Uterus (tissue), 4 donors: ENCODE results near the gene NETO2. TPM values are rescaled to one million over a fixed set of nuclear protein-coding genes. Genes with fewer than 3 reads are reported as not detected.
"Not testable (repeated sequence)": the region's sequence is repeated elsewhere in the genome, so short reads cannot be mapped to it uniquely, and the experiment has no call there.

Source experiments
- DNase-seq, 2 donors: peaks; one replicate each; pipeline ENCODE4 v3.0.0-alpha.2; 2019 to 2020
- H3K27ac ChIP-seq, 2 donors: fragments of 200-600 bp; sonication (generic); 1 replicate in 1 of 2; 2 replicates in 1 of 2; pipeline ENCODE4 v1.5.1; 2016 to 2018
- H3K27me3 ChIP-seq, 2 donors: fragments of 200-600 bp; sonication (generic); one replicate each; pipeline ENCODE4 v1.5.1; 2018 to 2019; ENCODE audit warnings: control low read depth in 1 of 2
- H3K36me3 ChIP-seq, 2 donors: fragments of 200-600 bp; sonication (generic); one replicate each; pipeline ENCODE4 v1.5.1; 2019; ENCODE audit warnings: control low read depth in 1 of 2
- H3K4me1 ChIP-seq, 2 donors: fragments of 200-600 bp; sonication (generic); one replicate each; pipeline ENCODE4 v1.5.1; 2018 to 2019; ENCODE audit warnings: control low read depth in 1 of 2
- H3K4me3 ChIP-seq, 2 donors: fragments of 200-600 bp; sonication (generic); 1 replicate in 1 of 2; 2 replicates in 1 of 2; pipeline ENCODE4 v1.5.1; 2018 to 2019; ENCODE audit warnings: mild to moderate bottlenecking in 1 of 2
- H3K9me3 ChIP-seq, 2 donors: fragments of 200-600 bp; sonication (generic); one replicate each; pipeline ENCODE4 v1.5.1; 2019; ENCODE audit warnings: control low read depth in 1 of 2
- POLR2A ChIP-seq, 2 donors: fragments of 450-650 bp; IDR thresholded peaks; one replicate each; pipeline ENCODE4 v1.6.1; 2016; ENCODE audit warnings: antibody characterized with exemption in 2 of 2, mild to moderate bottlenecking in 1 of 2, moderate library complexity in 1 of 2
- intact Hi-C: fragments of 100-400 bp; cut with DNase I; formaldehyde crosslinking; loops from one replicate; pipeline ENCODE4 v1.15.1; 2023; ENCODE audit warnings: low total_unique reads
- total RNA-seq, 4 donors: library from RNA; depleted of rRNA in 3 of 4; stranded (reverse); fragments of >200 nt in 3 of 4; gene quantifications; one replicate each; pipeline versions ENCODE4 v1.1.0 to v1.2.4, GENCODE V29; 2014 to 2023
- TF ChIP-seq, protein P1 (sequence below), 4 experiments: fragments of 200-600 bp in 2 of 4; fragments of 450-650 bp in 2 of 4; sonication (generic) in 2 of 4; IDR thresholded peaks; one replicate each; pipeline ENCODE4 v1.5.1; 2016 to 2019; ENCODE audit warnings: antibody characterized with exemption in 4 of 4, mild to moderate bottlenecking in 2 of 4, moderate library complexity in 1 of 4
- donor health status: DM: yes; HTN: yes; CAD: no.

The NETO2 gene, protein sequence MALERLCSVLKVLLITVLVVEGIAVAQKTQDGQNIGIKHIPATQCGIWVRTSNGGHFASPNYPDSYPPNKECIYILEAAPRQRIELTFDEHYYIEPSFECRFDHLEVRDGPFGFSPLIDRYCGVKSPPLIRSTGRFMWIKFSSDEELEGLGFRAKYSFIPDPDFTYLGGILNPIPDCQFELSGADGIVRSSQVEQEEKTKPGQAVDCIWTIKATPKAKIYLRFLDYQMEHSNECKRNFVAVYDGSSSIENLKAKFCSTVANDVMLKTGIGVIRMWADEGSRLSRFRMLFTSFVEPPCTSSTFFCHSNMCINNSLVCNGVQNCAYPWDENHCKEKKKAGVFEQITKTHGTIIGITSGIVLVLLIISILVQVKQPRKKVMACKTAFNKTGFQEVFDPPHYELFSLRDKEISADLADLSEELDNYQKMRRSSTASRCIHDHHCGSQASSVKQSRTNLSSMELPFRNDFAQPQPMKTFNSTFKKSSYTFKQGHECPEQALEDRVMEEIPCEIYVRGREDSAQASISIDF
- total RNA-seq = 10 to 100 TPM in 1 of 4 donors, 1 to 10 TPM in 2, under 1 TPM in 1; 0.55 to 14.3 (median 5.0) TPM

DNA sequence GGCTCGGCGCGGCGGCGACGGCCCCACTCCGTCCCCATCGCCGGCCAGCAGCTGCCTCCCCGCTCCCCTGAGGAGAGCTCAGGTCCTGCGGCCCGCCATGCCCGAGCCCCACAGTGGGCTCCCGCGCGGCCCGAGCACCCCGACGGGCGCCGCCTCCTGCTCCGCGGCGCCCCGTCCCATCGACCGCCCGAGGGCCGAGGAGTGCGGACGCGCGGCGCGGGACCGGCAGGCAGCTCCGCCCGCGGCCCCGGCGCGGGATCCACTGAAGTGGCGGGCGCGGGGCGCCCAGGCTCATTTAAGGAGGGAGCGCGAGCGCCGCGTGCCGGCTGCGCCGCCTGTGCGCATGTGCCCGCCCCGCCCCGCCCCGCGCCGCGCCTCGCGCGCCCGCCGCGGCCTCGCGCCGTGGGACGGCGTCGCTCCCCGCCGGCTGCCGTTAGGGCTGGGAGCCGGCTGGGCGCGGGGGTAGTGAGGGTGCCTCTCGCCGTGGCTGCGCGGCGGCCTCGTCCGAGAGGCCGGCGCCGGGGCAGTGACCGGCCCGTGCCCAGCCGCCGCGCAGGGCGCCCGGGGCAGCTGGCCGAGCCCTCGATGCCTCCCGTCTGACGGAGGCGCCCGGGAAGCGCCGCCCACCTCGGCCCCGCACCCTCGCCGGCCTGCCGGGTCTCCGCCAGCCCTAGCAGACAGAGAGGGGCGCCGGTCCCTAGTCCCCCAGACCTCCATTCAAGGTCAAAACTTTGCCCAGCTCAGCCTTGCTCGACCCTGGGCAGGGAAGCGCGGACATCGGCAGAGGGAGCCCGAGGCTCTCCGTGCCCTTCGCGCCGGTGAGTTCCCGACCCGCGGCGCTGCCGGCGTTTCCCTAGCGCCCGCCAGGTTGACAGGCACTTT is at the start of gene NETO2:
Gene NETO2, minus strand, starts transcription at position 269 of the 882 bp plus-strand sequence. CDS start 333 bp downstream, outside the sequence.
- H3K4me3 ChIP-seq = peak within 1 kb of the TSS in 1 of 2 donors; percentile 34
- DNase-seq = no peak
- no peaks in the 10 kb centered on the region for H3K36me3 ChIP-seq
- no peak within 1 kb of the TSS for H3K27ac ChIP-seq
- peaks cover 0 to 11% of the 10 kb centered on the region in 2 donors for H3K4me1 ChIP-seq
- H3K9me3 ChIP-seq = no peaks in the 10 kb centered on the region
- TF ChIP-seq POLR2A (IDR thresholded peaks at IDR 0.05) = peak in 1 of 2 donors; percentile 13
- TF ChIP-seq, protein P1, sequence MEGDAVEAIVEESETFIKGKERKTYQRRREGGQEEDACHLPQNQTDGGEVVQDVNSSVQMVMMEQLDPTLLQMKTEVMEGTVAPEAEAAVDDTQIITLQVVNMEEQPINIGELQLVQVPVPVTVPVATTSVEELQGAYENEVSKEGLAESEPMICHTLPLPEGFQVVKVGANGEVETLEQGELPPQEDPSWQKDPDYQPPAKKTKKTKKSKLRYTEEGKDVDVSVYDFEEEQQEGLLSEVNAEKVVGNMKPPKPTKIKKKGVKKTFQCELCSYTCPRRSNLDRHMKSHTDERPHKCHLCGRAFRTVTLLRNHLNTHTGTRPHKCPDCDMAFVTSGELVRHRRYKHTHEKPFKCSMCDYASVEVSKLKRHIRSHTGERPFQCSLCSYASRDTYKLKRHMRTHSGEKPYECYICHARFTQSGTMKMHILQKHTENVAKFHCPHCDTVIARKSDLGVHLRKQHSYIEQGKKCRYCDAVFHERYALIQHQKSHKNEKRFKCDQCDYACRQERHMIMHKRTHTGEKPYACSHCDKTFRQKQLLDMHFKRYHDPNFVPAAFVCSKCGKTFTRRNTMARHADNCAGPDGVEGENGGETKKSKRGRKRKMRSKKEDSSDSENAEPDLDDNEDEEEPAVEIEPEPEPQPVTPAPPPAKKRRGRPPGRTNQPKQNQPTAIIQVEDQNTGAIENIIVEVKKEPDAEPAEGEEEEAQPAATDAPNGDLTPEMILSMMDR (IDR thresholded peaks at IDR 0.05) = peak in 2 of 4 experiments; percentile 26 to 29
- intact Hi-C loops = no loop called here
- H3K27me3 ChIP-seq = peaks cover 0 to 5% of the 10 kb centered on the region in 2 donors

DNA sequence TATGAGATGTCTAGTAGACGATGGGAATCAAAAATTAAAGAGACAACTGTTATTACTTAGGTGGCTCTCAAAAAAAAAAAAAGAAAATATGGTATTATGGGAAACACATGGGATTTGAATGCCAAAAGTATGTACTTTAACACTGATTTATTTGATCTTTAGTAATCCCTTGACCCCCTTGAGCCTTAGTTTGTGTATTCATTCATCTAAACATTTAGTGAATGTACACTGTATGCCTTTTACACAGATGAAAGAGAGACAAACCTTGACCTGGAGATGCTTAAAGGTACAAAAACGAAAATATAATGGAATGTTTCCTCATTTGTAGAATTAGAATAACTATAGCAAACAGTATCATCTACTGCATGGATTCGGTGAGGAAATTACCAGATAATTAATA is 38.6 kb upstream of the NETO2 start:
- DNase-seq = no peak
- H3K36me3 ChIP-seq = no peaks in the 10 kb centered on the region
- TF ChIP-seq, protein P1 (IDR thresholded peaks at IDR 0.05) = no peak
- TF ChIP-seq POLR2A (IDR thresholded peaks at IDR 0.05) = no peak
- H3K4me1 ChIP-seq = no peaks in the 10 kb centered on the region
- H3K4me3 ChIP-seq = no peak overlapping the region
- intact Hi-C loops = no loop called here
- H3K9me3 ChIP-seq = no peaks in the 10 kb centered on the region
- H3K27me3 ChIP-seq = no peaks in the 10 kb centered on the region
- no peak overlapping the region for H3K27ac ChIP-seq

DNA sequence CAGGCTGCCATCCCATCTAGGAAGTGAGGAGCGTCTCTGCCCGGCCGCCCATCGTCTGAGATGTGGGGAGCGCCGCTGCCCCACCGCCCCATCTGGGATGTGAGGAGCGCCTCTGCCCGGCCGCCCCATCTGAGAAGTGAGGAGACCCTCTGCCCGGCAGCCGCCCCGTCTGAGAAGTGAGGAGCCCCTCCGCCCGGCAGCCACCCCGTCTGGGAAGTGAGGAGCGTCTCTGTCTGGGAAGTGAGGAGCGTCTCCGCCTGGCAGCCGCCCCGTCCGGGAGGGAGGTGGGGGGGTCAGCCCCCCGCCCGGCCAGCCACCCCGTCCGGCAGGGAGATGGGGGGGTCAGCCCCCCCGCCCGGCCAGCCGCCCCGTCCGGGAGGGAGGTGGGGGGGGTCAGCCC is 37.3 kb upstream of the NETO2 start:
- H3K27ac ChIP-seq, H3K4me1 ChIP-seq, intact Hi-C loops, H3K36me3 ChIP-seq, H3K4me3 ChIP-seq, H3K9me3 ChIP-seq, H3K27me3 ChIP-seq, DNase-seq: not testable (repeated sequence)

DNA sequence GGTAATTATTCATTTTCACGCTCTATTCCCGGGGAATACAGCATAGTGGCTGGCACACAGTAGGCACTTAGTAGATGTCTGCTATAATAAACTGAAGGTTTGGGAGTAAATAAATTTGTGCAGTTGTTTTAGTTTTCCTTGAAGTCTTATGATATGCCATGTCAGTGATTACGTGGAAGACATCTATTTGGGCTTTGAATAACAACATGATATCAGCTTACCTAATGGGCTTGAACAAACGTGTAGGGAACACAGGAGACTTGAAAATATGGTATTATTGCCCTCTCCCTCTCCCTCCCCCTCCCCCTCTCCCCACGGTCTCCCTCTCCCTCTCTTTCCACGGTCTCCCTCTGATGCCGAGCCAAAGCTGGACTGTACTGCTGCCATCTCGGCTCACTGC is 36.3 kb upstream of the NETO2 start:
- DNase-seq = no peak
- TF ChIP-seq, protein P1 (IDR thresholded peaks at IDR 0.05) = no peak
- TF ChIP-seq POLR2A (IDR thresholded peaks at IDR 0.05) = no peak
- no peak overlapping the region for H3K27ac ChIP-seq
- intact Hi-C loops = no loop called here
- H3K4me3 ChIP-seq = no peak overlapping the region
- no peaks in the 10 kb centered on the region for H3K9me3 ChIP-seq
- no peaks in the 10 kb centered on the region for H3K4me1 ChIP-seq
- no peaks in the 10 kb centered on the region for H3K27me3 ChIP-seq
- H3K36me3 ChIP-seq = no peaks in the 10 kb centered on the region

DNA sequence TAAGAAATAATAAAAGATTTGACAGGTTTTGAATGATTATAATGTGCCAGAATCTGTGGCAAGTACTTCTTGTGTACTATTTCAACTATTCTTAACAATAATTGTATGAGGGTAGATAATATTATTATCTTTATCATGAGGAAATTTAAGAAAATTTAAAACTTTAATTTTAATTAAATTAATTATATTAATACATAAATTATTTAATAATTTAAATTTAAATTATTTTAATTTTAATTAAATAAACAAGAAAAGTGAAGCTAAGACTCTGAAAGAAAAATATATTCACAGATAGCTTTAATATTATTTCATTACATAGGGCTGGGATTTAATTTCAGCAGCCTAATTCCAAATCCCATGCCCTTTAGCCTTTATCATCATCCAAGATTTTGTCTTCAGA is 31.4 kb upstream of the NETO2 start:
- Histone ChIP-seq H3K36me3 (no peaks in the 10 kb centered on the region), H3K9me3 (no peaks in the 10 kb centered on the region), H3K4me1 (no peaks in the 10 kb centered on the region), H3K27ac (no peak overlapping the region), H3K4me3 (no peak overlapping the region), H3K27me3 (no peaks in the 10 kb centered on the region)
- intact Hi-C loops = no loop called here
- TF ChIP-seq POLR2A (IDR thresholded peaks at IDR 0.05) = no peak
- TF ChIP-seq, protein P1 (IDR thresholded peaks at IDR 0.05) = no peak
- DNase-seq = no peak
